Measurements from ENCODE around the gene CYP27A1.

Gene CYP27A1

GRCh38 chr2:218780851-218781690 is 876 bp upstream of the CYP27A1 start:
- TF ChIP-seq PPARA (CRISPR knock-in tag; IDR thresholded peaks at IDR 0.05; ENCODE audit: borderline replicate concordance) (no peak), OSR1 (CRISPR knock-in tag; IDR thresholded peaks at IDR 0.05) (no peak), TCF4 (CRISPR knock-in tag; IDR thresholded peaks at IDR 0.05; ENCODE audit: borderline replicate concordance) (no peak), CSDC2 (CRISPR knock-in tag; IDR thresholded peaks at IDR 0.05) (no peak), ZFP3 (CRISPR knock-in tag; IDR thresholded peaks at IDR 0.05) (no peak), ZNF70 (CRISPR knock-in tag; IDR thresholded peaks at IDR 0.05) (no peak), BACH2 (CRISPR knock-in tag; IDR thresholded peaks at IDR 0.05; ENCODE audit: borderline replicate concordance) (no peak), ZNF565 (CRISPR knock-in tag; conservative IDR thresholded peaks at IDR 0.05; ENCODE audit: low read depth) (no peak)
- no peak for ATAC-seq

- TF ChIP-seq ESRRG (CRISPR knock-in tag; IDR thresholded peaks at IDR 0.05) (no peak), RARB (CRISPR knock-in tag; IDR thresholded peaks at IDR 0.05) (no peak), ZNF565 (CRISPR knock-in tag; conservative IDR thresholded peaks at IDR 0.05; ENCODE audit: low read depth) (no peak), CREB5 (CRISPR knock-in tag; IDR thresholded peaks at IDR 0.05; ENCODE audit: low read depth) (no peak), ZNF8 (CRISPR knock-in tag; IDR thresholded peaks at IDR 0.05) (no peak), SNAI2 (CRISPR knock-in tag; IDR thresholded peaks at IDR 0.05) (no peak), TCF4 (CRISPR knock-in tag; IDR thresholded peaks at IDR 0.05; ENCODE audit: borderline replicate concordance) (no peak), CSRNP3 (CRISPR knock-in tag; IDR thresholded peaks at IDR 0.05) (no peak), PPARA (CRISPR knock-in tag; IDR thresholded peaks at IDR 0.05; ENCODE audit: borderline replicate concordance) (no peak), ZNF70 (CRISPR knock-in tag; IDR thresholded peaks at IDR 0.05) (no peak), OSR1 (CRISPR knock-in tag; IDR thresholded peaks at IDR 0.05) (no peak), ZFP3 (CRISPR knock-in tag; IDR thresholded peaks at IDR 0.05) (no peak), ISL1 (CRISPR knock-in tag; IDR thresholded peaks at IDR 0.05) (no peak), ARNTL (CRISPR knock-in tag; IDR thresholded peaks at IDR 0.05; ENCODE audit: borderline replicate concordance, low read depth) (no peak), CSDC2 (CRISPR knock-in tag; IDR thresholded peaks at IDR 0.05) (no peak), TSHZ2 (CRISPR knock-in tag; IDR thresholded peaks at IDR 0.05) (no peak), BACH2 (CRISPR knock-in tag; IDR thresholded peaks at IDR 0.05; ENCODE audit: borderline replicate concordance) (no peak)
- ATAC-seq: no peak
These were observed 539 bp downstream of the CYP27A1 start for GRCh38 chr2:218782528-218782844.

GRCh38 chr2:218783688-218784087 is 1.7 kb downstream of the CYP27A1 start:
- TF ChIP-seq CREB5 (CRISPR knock-in tag; IDR thresholded peaks at IDR 0.05; ENCODE audit: low read depth) (no peak), SNAI2 (CRISPR knock-in tag; IDR thresholded peaks at IDR 0.05) (no peak), ESRRG (CRISPR knock-in tag; IDR thresholded peaks at IDR 0.05) (no peak), CSDC2 (CRISPR knock-in tag; IDR thresholded peaks at IDR 0.05) (no peak), BACH2 (CRISPR knock-in tag; IDR thresholded peaks at IDR 0.05; ENCODE audit: borderline replicate concordance) (no peak), ZFP3 (CRISPR knock-in tag; IDR thresholded peaks at IDR 0.05) (no peak), OSR1 (CRISPR knock-in tag; IDR thresholded peaks at IDR 0.05) (no peak), ZNF70 (CRISPR knock-in tag; IDR thresholded peaks at IDR 0.05) (no peak), ZNF8 (CRISPR knock-in tag; IDR thresholded peaks at IDR 0.05) (no peak), TCF4 (CRISPR knock-in tag; IDR thresholded peaks at IDR 0.05; ENCODE audit: borderline replicate concordance) (no peak), POU6F1 (CRISPR knock-in tag; IDR thresholded peaks at IDR 0.05; ENCODE audit: borderline replicate concordance, low read depth) (no peak)
- ATAC-seq: no peak

Measured in SK-N-SH treated with all-trans-retinoic acid at 6 μM for 48 hours (cell line).